Suprapubic skin (tissue), 4 donors: ENCODE results near the gene PALB2.

ENCODE experiments used
- CTCF ChIP-seq, 2 donors: fragments of 200-600 bp in 1 of 2; fragments of 450-650 bp in 1 of 2; sonication (generic) in 1 of 2; IDR thresholded peaks; one replicate each; pipeline ENCODE4 v1.5.1; 2016 to 2019; ENCODE audit warnings: antibody characterized with exemption in 2 of 2, mild to moderate bottlenecking in 1 of 2, moderate library complexity in 1 of 2
- EP300 ChIP-seq: sonication (generic); formaldehyde crosslinking; IDR thresholded peaks from one replicate; pipeline ENCODE4 v1.6.1; 2017; ENCODE audit warnings: antibody characterized with exemption
- POLR2A ChIP-seq, 2 donors: fragments of 450-650 bp; IDR thresholded peaks; one replicate each; pipeline ENCODE4 v1.6.1; 2017; ENCODE audit warnings: antibody characterized with exemption in 2 of 2, mild to moderate bottlenecking in 2 of 2, moderate library complexity in 2 of 2
- POLR2AphosphoS5 ChIP-seq, 3 donors: sonication (generic); formaldehyde crosslinking; IDR thresholded peaks; one replicate each; pipeline ENCODE4 v1.6.1; 2017; ENCODE audit warnings: antibody characterized with exemption in 3 of 3

GRCh38 chr16:23668225-23668624 lies 27.1 kb upstream of the PALB2 start:
- TF ChIP-seq CTCF (IDR thresholded peaks at IDR 0.05) = no peak
- TF ChIP-seq POLR2A (IDR thresholded peaks at IDR 0.05) = no peak
- TF ChIP-seq POLR2AphosphoS5 (IDR thresholded peaks at IDR 0.05) = no peak
- no peak for TF ChIP-seq EP300
